RCC 7860 (cell line): ENCODE measurements around the gene RPN2.
"Not testable (repeated sequence)": the region's sequence is repeated elsewhere in the genome, so short reads cannot be mapped to it uniquely, and the experiment has no call there.

Experiments
- DNase-seq: peaks from one replicate; pipeline ENCODE4 v3.0.0-alpha.2; 2015; ENCODE audit warnings: low spot score
- FAIRE-seq: peaks from 2 replicates; lab custom pipeline; 2012; peaks lifted over from hg19 to GRCh38; lab: Jason Lieb, UNC

The RPN2 gene

DNA sequence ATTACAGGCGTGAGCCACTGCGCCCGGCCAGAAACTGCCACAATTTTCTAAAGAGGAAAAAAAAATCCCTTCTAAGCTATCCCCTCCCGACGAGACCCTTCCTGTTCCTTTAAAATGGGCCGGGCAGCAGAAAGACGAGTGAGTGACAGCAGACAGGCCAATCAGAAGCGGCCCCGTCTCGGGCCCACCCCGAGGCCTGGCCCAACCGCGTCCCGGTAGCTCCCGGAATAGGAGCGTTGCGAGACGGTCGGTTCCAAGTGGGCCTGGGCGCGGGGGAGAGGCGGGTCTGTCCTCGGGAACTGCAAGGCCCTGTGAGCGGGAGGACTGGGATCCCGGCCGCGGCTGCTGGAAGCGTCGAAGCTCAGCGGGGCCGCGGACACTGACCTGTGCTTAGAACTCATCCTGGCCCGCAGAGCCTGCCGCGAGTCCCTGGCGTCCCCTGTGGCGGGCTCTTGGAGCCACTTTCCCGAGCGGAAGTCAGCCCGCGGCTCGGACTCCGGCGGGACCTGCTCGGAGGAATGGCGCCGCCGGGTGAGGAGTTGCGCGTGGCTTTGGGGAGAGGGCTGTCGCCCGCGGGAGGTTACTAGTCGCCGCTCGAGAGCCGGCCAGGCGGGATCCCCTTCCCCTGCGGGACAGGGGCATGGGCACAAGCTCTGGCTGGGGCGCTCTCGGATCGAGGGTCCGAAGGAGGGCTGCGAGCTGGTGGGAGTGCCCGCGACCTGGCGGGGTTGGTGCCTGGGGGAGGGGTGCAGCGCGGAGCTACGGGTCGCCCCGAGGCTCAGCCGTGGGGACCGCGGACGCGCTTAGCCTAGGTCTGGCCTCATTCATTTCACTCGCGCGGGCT is at the start of gene RPN2, which contains the start of gene MROH8:
Gene RPN2 (plus strand): TSS at position 492 of the 844 bp plus-strand sequence. CDS start 27 bp downstream, at position 519.
Gene MROH8 (minus strand): TSS at position 710 of the 844 bp plus-strand sequence.
- FAIRE-seq: peak; percentile 87
- DNase-seq: peak; percentile 97

- DNase-seq (no peak), FAIRE-seq (no peak)
Observed at GRCh38 chr20:37131486-37131885, 47.6 kb upstream of the RPN2 start.

DNA sequence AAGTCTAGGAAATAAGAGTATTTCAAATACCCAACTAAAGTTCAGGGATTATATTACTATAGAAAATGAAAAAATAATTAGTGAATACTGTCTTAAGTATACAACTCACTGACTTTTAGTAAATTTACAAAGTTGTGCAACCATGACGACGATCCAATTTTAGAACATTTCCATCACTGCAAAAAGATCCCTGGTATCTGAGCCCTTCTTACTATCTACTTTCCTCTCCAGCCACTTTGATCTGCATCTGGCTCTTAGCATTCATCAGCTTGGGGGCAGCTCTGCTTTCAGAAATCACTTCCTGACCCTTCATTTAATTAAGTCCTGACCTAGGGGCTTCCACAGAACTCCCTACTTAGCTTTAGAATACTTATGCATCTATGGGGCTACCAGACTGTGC is 45.2 kb upstream of the RPN2 start:
- DNase-seq: no peak
- no peak for FAIRE-seq

DNA sequence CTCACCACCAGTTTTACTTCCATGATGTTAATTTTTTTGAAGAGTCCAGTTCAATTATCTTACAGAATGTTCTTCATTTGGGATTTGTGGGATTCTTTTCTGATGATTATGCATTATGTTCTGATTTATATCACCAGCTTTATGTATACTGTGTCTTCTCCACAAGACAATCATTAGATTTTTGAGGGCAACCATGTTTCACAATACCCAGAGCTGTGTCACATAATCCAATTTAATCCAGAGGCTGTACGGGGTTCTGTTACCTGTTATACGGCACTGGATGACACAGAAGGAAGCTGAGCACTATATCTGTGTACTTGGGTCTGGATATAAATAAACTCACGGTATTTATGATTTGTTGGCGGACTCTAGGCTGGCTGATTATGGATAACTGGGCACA is 41.6 kb upstream of the RPN2 start:
- DNase-seq (no peak), FAIRE-seq (no peak)

GRCh38 chr20:37142708-37143107 is 36.4 kb upstream of the RPN2 start:
- no peak for FAIRE-seq
- DNase-seq: no peak

GRCh38 chr20:37144856-37145404 is 34.2 kb upstream of the RPN2 start:
- DNase-seq (no peak), FAIRE-seq (no peak)

DNA sequence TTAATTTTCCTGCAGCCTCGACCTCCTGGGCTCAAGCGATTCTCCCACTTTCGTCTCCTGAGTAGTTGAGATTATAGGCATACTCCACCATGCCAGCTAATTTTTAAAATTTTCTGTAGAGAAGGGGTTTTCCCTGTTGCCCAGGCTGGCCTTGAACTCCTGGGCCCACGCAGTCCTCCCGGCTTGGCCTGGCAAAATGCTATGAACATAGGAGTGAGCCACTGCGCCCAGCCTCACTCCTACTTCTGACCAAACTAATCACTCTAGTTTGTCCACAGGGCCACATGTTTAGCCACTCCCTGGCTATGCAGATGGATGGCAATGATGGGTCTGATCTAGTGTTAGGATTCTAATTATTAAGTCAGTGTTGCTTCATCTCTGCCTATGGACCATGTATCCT is 31.9 kb upstream of the RPN2 start:
- FAIRE-seq (no peak), DNase-seq (no peak)

DNA sequence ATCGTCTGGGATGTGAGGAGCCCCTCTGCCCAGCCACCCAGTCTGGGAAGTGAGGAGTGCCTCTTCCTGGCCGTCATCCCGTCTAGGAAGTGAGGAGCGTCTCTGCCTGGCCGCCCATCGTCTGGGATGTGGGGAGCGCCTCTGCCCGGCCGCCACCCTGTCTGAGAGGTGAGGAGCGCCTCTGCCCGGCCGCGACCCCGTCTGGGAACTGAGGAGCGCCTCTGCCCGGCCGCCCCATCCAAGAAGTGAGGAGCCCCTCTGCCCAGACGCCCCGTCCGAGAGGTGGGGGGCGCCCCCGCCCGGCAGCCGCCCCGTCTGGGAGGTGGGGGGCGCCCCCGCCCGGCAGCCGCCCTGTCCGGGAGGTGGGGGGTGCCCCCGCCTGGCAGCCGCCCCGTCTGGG is 28.3 kb upstream of the RPN2 start:
- not testable (repeated sequence) for FAIRE-seq, DNase-seq

- DNase-seq (no peak), FAIRE-seq (no peak)
Observed at GRCh38 chr20:37151529-37151928, 27.6 kb upstream of the RPN2 start.

DNA sequence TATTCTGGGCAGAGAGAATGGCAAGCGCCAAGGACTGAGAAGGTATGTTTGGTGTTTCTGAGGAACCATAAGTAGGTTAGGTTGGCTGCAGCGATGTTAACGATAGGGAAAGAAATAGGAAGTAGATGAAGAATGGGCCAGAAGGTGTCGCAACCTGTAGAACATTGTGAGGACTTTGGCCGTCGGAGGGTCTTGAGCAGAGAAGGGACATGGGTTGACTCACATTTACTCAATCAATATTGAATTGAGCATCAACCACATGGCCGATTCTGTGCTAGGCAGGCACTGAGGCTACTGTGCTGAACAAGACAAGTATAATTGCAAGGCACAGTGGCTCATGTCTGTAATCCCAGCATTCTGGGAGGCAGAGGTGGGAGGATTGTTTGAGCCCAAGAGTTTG is 26.8 kb upstream of the RPN2 start:
- DNase-seq (no peak), FAIRE-seq (no peak)

DNA sequence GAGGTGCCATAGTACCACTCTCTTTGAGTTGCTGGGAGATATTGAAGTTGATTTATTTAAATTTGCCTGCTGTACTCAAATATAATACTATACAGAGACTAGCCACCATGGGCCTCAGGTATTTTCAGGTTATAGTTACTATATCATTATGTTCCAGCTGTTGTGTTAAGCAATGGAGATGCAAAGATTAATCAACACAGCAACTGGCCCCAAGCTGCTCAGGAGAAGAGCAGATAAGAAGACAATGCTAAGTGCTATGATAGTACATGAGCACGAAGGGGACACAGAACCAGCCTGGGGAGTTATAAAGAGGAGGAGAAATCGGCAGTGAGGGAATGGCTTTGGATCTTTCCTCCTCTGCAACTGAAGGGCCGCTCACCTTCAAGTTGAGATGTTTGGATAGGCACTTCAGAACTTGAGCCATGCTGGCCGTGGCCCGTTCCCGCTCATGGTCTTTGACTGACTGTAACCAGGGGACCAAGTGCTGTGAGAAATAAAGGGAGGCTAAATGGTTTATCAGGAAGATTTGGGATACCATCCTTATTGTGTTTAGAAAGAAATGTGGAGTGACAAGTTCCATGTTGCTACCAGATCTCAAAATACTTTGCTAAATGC is 24.3 kb upstream of the RPN2 start:
- FAIRE-seq: no peak
- DNase-seq: no peak

- DNase-seq (no peak), FAIRE-seq (no peak)
Observed at GRCh38 chr20:37155987-37156386, 23.1 kb upstream of the RPN2 start.

DNA sequence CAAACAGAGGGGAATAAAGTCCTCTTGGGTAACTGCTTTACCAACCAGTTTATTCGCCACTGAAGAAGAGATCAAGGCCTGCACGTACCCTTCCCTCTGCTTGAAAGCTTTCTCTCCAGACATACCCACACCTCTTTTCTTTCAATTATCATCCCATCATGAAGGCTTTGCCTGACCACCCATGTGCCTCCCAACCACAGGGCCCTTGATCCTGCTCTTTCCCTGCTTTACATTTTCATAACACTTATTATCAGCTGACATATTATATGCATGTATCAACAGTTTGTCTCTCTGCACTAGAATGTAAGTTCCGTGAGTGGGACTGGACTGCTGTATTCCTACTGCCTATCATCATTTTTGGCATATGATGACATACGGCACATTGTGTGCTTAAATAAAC is 20.9 kb upstream of the RPN2 start:
- FAIRE-seq: no peak
- DNase-seq: no peak

GRCh38 chr20:37160683-37161082 is 18.4 kb upstream of the RPN2 start:
- DNase-seq (no peak), FAIRE-seq (no peak)

GRCh38 chr20:37161830-37162549 is 17.1 kb upstream of the RPN2 start:
- no peak for DNase-seq

DNA sequence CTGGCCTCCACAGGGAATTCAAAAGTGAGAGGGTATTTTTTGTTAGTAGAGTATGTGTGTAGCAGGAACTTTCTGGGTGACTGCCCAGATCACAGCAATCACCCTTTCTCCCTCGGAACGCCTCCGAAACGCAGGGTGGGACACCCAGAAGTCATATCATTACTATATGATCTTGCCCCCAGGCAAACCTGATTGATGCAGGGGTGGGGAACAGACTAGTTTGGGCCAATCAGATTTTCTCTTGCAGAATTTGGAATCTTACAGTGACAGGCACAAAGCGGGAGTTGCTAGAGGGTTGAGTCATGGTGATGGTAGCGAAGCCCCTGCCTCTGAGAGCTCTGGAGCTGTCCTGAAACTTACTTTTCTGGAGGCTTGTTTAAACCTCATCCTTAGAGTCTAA is 16.5 kb upstream of the RPN2 start:
- FAIRE-seq: no peak
- DNase-seq: no peak

More at GRCh38 chr20:37161830-37162549, 17.1 kb upstream of the RPN2 start:
- no peak for FAIRE-seq

DNA sequence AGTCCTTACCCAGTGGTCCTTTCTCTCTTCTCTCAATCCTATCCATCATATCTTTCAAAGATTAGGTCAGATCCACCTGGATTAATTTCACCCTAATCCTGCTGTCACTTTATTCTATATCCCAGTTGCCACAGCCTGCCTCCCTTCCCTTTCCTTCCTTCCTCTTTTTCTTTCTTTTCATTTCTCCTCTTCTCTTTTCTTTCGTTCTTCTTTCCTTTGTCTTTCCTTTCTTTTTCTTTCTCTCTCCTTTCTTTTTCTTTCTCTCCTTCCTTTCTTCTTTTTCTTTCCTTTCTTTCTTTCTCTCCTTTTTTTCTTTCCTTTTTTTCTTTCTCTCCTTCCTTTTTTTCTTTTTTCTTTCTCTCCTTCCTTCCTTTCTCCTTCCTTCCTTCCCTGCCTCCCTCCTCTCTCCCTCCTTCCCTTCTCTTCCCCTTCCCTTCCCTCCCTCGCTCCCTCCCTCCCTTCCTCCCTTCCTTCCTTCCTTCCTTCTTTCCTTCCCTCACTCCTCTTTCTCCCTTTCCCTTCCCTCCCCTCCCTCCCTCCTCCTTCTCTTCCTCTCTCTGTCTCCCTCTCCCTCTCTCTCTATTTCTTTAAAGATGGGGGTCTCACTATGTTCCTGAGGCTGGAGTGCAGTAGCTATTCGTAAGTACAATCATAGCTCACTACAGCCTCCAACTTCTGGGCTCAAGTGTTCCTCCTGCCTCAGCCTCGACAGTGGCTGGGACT is 15.1 kb upstream of the RPN2 start:
- DNase-seq: no peak
- FAIRE-seq: no peak

GRCh38 chr20:37165031-37165430 is 14.1 kb upstream of the RPN2 start:
- FAIRE-seq (no peak), DNase-seq (no peak)

GRCh38 chr20:37166867-37167266 is 12.3 kb upstream of the RPN2 start:
- DNase-seq: no peak
- FAIRE-seq: no peak

- no peak for FAIRE-seq
- no peak for DNase-seq
Observed at GRCh38 chr20:37172836-37173235, 6.3 kb upstream of the RPN2 start.
